DND-41 (cell line): ENCODE measurements around the gene DLG2.
"Not testable (repeated sequence)": the region's sequence is repeated elsewhere in the genome, so short reads cannot be mapped to it uniquely, and the experiment has no call there.

ENCODE experiments used
- CTCF ChIP-seq: IDR thresholded peaks from 2 replicates; pipeline ENCODE4 v1.5.1; 2012; ENCODE audit warnings: borderline replicate concordance, low read length, moderate library complexity, mild to moderate bottlenecking; ENCODE audit not compliant: poor library complexity, severe bottlenecking; ENCODE audit errors: extremely low read depth
- EZH2 ChIP-seq: IDR thresholded peaks from 3 replicates; pipeline ENCODE4 v1.6.1; 2012; ENCODE audit warnings: borderline replicate concordance, low read depth, mild to moderate bottlenecking, moderate library complexity, low read length, inconsistent platforms; ENCODE audit not compliant: severe bottlenecking

GRCh38 chr11:83587797-83588196, 2039.3 kb downstream of the DLG2 start:
- TF ChIP-seq CTCF, EZH2: not testable (repeated sequence)
